BE2C (cell line): Measurements from ENCODE around the gene C1orf35.

Experiments
- DNase-seq: peaks from one replicate; pipeline ENCODE4 v3.0.0-alpha.2; 2020
- H3K27me3 ChIP-seq: fragments of 250-450 bp; sonication (Bioruptor Pico); 2 replicates; pipeline ENCODE4 v1.5.1; 2020; ENCODE audit warnings: mild to moderate bottlenecking
- H3K36me3 ChIP-seq: fragments of 250-450 bp; sonication (Bioruptor Pico); 2 replicates; pipeline ENCODE4 v1.5.1; 2020; ENCODE audit warnings: mild to moderate bottlenecking
- H3K4me1 ChIP-seq: fragments of 250-450 bp; sonication (Bioruptor Pico); 2 replicates; pipeline ENCODE4 v1.5.1; 2020
- H3K4me3 ChIP-seq: 2 replicates; pipeline ENCODE4 v1.5.1; 2011; ENCODE audit warnings: low read depth, low read length
- H3K9me3 ChIP-seq: fragments of 250-450 bp; sonication (Bioruptor Pico); 2 replicates; pipeline ENCODE4 v1.5.1; 2020
- CTCF ChIP-seq: IDR thresholded peaks from 2 replicates; pipeline ENCODE4 v1.5.1; 2012; ENCODE audit warnings: mild to moderate bottlenecking, low read depth, low read length

The C1orf35 gene

GRCh38 chr1:228089519-228090380, 13.4 kb downstream of the C1orf35 start:
- no peak for TF ChIP-seq CTCF
- H3K9me3 ChIP-seq, result peaks cover 11% of the 10 kb centered on the region
- peaks cover 68% of the 10 kb centered on the region for H3K36me3 ChIP-seq
- no peak overlapping the region for H3K4me3 ChIP-seq
- no peak for DNase-seq
- peaks cover 6% of the 10 kb centered on the region for H3K4me1 ChIP-seq
- H3K27me3 ChIP-seq, result no peaks in the 10 kb centered on the region

GRCh38 chr1:228088586-228089498, 14.3 kb downstream of the C1orf35 start:
- Histone ChIP-seq H3K4me1 (peaks cover 6% of the 10 kb centered on the region), H3K27me3 (no peaks in the 10 kb centered on the region), H3K4me3 (no peak overlapping the region), H3K9me3 (0 out of 2 replicates have a peak, but pooled peaks cover 4% of the 10 kb centered on the region), H3K36me3 (peaks cover 70% of the 10 kb centered on the region)
- no peak for TF ChIP-seq CTCF
- DNase-seq, result no peak

GRCh38 chr1:228087771-228088251, 15.3 kb downstream of the C1orf35 start:
- Histone ChIP-seq H3K4me1 (peaks cover 6% of the 10 kb centered on the region), H3K36me3 (peaks cover 74% of the 10 kb centered on the region), H3K4me3 (no peak overlapping the region), H3K27me3 (no peaks in the 10 kb centered on the region), H3K9me3 (no peaks in the 10 kb centered on the region)
- TF ChIP-seq CTCF, result no peak
- DNase-seq, result no peak

GRCh38 chr1:228085287-228085951, 17.7 kb downstream of the C1orf35 start:
- no peaks in the 10 kb centered on the region for H3K27me3 ChIP-seq
- TF ChIP-seq CTCF, result no peak
- H3K9me3 ChIP-seq, result no peaks in the 10 kb centered on the region
- no peak for DNase-seq
- H3K4me3 ChIP-seq, result no peak overlapping the region
- peaks cover 57% of the 10 kb centered on the region for H3K36me3 ChIP-seq
- peaks cover 6% of the 10 kb centered on the region for H3K4me1 ChIP-seq

GRCh38 chr1:228084797-228085196, 18.3 kb downstream of the C1orf35 start:
- peak overlapping the region; percentile 12; the same call in 1 of the 2 replicates for H3K4me3 ChIP-seq
- TF ChIP-seq CTCF, result no peak
- H3K27me3 ChIP-seq, result no peaks in the 10 kb centered on the region
- no peak for DNase-seq
- H3K4me1 ChIP-seq, result peaks cover 6% of the 10 kb centered on the region
- H3K36me3 ChIP-seq, result peaks cover 51% of the 10 kb centered on the region
- H3K9me3 ChIP-seq, result no peaks in the 10 kb centered on the region
